SK-N-SH treated with all-trans-retinoic acid at 6 μM for 48 hours (cell line): ENCODE results near the gene FRMD3.

Source experiments
- ATAC-seq: fragments of 200-7000 bp; cut with Tn5 transposase; 3 replicates; pipeline ENCODE4 v1.9.1; 2020; ENCODE audit warnings: mild to moderate bottlenecking, moderate library complexity
- BACH2 ChIP-seq: fragments of 250-450 bp; sonication (Bioruptor Pico); IDR thresholded peaks from 2 replicates; pipeline ENCODE4 v1.9.0; 2021; ENCODE audit warnings: mild to moderate bottlenecking, borderline replicate concordance
- CREB5 ChIP-seq: fragments of 250-450 bp; sonication (Bioruptor Pico); IDR thresholded peaks from 2 replicates; pipeline ENCODE4 v1.5.1; 2020; ENCODE audit warnings: low read depth, mild to moderate bottlenecking, moderate library complexity
- CSDC2 ChIP-seq: fragments of 250-450 bp; sonication (Bioruptor Pico); IDR thresholded peaks from 2 replicates; pipeline ENCODE4 v1.5.0; 2020; ENCODE audit warnings: mild to moderate bottlenecking, moderate library complexity
- CSRNP3 ChIP-seq: fragments of 250-450 bp; sonication (Bioruptor Pico); IDR thresholded peaks from 2 replicates; pipeline ENCODE4 v1.5.1; 2021; ENCODE audit warnings: mild to moderate bottlenecking, moderate library complexity
- ISL1 ChIP-seq: fragments of 250-450 bp; sonication (Bioruptor Pico); IDR thresholded peaks from 2 replicates; pipeline ENCODE4 v2.1.2; 2022; ENCODE audit warnings: mild to moderate bottlenecking, moderate library complexity
- OSR1 ChIP-seq: fragments of 250-450 bp; sonication (Bioruptor Pico); IDR thresholded peaks from 2 replicates; pipeline ENCODE4 v1.8.0; 2022; ENCODE audit warnings: moderate library complexity, mild to moderate bottlenecking, inconsistent platforms
- PATZ1 ChIP-seq: fragments of 250-450 bp; sonication (Bioruptor Pico); IDR thresholded peaks from 2 replicates; pipeline ENCODE4 v1.8.0; 2020; ENCODE audit warnings: mild to moderate bottlenecking, moderate library complexity, borderline replicate concordance
- POU6F1 ChIP-seq: fragments of 250-450 bp; sonication (Bioruptor Pico); IDR thresholded peaks from 2 replicates; pipeline ENCODE4 v1.8.0; 2021; ENCODE audit warnings: low read depth, mild to moderate bottlenecking, moderate library complexity, borderline replicate concordance
- PPARA ChIP-seq: fragments of 250-450 bp; sonication (Bioruptor Pico); IDR thresholded peaks from 2 replicates; pipeline ENCODE4 v1.5.0; 2020; ENCODE audit warnings: mild to moderate bottlenecking, borderline replicate concordance
- RARB ChIP-seq: fragments of 250-450 bp; sonication (Bioruptor Pico); IDR thresholded peaks from 2 replicates; pipeline ENCODE4 v1.8.0; 2021; ENCODE audit warnings: mild to moderate bottlenecking, moderate library complexity
- SNAI2 ChIP-seq: fragments of 250-450 bp; sonication (Bioruptor Pico); IDR thresholded peaks from 2 replicates; pipeline ENCODE4 v1.5.0; 2020; ENCODE audit warnings: mild to moderate bottlenecking, moderate library complexity
- TOX ChIP-seq: fragments of 250-450 bp; sonication (Bioruptor Pico); IDR thresholded peaks from 2 replicates; pipeline ENCODE4 v1.8.0; 2021; ENCODE audit warnings: mild to moderate bottlenecking, moderate library complexity, borderline replicate concordance
- TSHZ2 ChIP-seq: fragments of 250-450 bp; sonication (Bioruptor Pico); IDR thresholded peaks from 2 replicates; pipeline ENCODE4 v1.5.0; 2020; ENCODE audit warnings: mild to moderate bottlenecking, moderate library complexity
- ZFP3 ChIP-seq: fragments of 250-450 bp; sonication (Bioruptor Pico); IDR thresholded peaks from 2 replicates; pipeline ENCODE4 v1.5.0; 2020; ENCODE audit warnings: mild to moderate bottlenecking, moderate library complexity
- ZNF70 ChIP-seq: fragments of 450-650 bp; formaldehyde crosslinking; IDR thresholded peaks from 2 replicates; pipeline ENCODE4 v1.5.0; 2020; ENCODE audit warnings: mild to moderate bottlenecking, moderate library complexity
- ZNF8 ChIP-seq: fragments of 450-650 bp; formaldehyde crosslinking; IDR thresholded peaks from 2 replicates; pipeline ENCODE4 v1.5.0; 2020; ENCODE audit warnings: mild to moderate bottlenecking, moderate library complexity

The FRMD3 gene

GRCh38 chr9:83514767-83515166, 23.4 kb downstream of the FRMD3 start:
- no peak for ATAC-seq
- TF ChIP-seq CSRNP3 (no peak), POU6F1 (CRISPR knock-in tag) (no peak), RARB (CRISPR knock-in tag) (no peak), ZFP3 (CRISPR knock-in tag) (no peak)

GRCh38 chr9:83512621-83513020, 25.6 kb downstream of the FRMD3 start:
- no peak for TF ChIP-seq TSHZ2 (CRISPR knock-in tag)
- no peak for ATAC-seq

- TF ChIP-seq CSDC2 (CRISPR knock-in tag) (no peak), PPARA (CRISPR knock-in tag) (no peak), TSHZ2 (CRISPR knock-in tag) (no peak), CSRNP3 (no peak), SNAI2 (CRISPR knock-in tag) (no peak), POU6F1 (CRISPR knock-in tag) (no peak), PATZ1 (CRISPR knock-in tag) (no peak), CREB5 (CRISPR knock-in tag) (no peak), TOX (no peak), ZNF8 (CRISPR knock-in tag) (no peak), ZFP3 (CRISPR knock-in tag) (no peak), OSR1 (CRISPR knock-in tag) (no peak), ZNF70 (CRISPR knock-in tag) (no peak), ISL1 (CRISPR knock-in tag) (no peak), BACH2 (CRISPR knock-in tag) (no peak), RARB (CRISPR knock-in tag) (no peak)
- ATAC-seq: peak; percentile 88
Measured at GRCh38 chr9:83511051-83511450, 27.1 kb downstream of the FRMD3 start.
